Stimulated activated CD4-positive, alpha-beta T cell treated with anti-CD3 and anti-CD28 coated beads, Interleukin-1b, Interleukin-23, amount 100 ng/mL, for 24 hours (primary cell): ENCODE data around the gene GFOD1.

Experiments used
- DNase-seq, 4 experiments: peaks; one replicate each; pipeline ENCODE4 v3.0.0-alpha.2; 2020; ENCODE audit warnings: low read depth in 4 of 4, low spot score in 1 of 4

GFOD1 gene

GRCh38 chr6:13360671-13361540, 126.5 kb downstream of the GFOD1 start:
- DNase-seq, result no peak

- DNase-seq, result no peak
Measured at GRCh38 chr6:13359287-13359686, 128.1 kb downstream of the GFOD1 start.

GRCh38 chr6:13358511-13358910, 128.9 kb downstream of the GFOD1 start:
- no peak for DNase-seq

DNA sequence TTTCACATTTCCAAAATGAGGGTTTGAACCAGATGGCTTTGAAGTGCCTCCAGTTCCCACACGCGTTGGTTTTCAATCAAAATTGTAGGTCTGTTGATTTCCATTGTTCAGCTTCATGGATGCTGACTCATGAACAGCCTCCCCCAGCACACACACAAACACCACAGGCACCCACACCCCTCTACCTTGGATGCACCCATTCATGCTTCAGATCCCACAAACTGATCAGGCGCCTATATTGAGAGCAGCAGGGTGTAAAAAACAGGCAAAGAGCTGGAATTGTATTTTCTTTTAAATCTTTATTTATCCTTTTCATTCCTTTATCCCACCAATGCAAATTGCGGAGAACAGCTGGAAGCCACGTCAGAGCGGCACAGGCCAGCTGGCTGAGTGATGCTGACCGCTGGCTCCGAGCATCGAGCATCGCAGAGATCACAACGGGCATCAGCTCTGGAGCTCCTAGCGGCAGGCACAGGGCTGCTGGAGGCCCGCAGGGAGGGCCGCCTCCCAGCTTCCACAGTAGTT, 129.8 kb downstream of the GFOD1 start:
- DNase-seq, result no peak

GRCh38 chr6:13355999-13356785, 131.2 kb downstream of the GFOD1 start:
- peak in 1 of 4 experiments; percentile 16 for DNase-seq

GRCh38 chr6:13355043-13355945, 132.1 kb downstream of the GFOD1 start:
- no peak for DNase-seq

DNA sequence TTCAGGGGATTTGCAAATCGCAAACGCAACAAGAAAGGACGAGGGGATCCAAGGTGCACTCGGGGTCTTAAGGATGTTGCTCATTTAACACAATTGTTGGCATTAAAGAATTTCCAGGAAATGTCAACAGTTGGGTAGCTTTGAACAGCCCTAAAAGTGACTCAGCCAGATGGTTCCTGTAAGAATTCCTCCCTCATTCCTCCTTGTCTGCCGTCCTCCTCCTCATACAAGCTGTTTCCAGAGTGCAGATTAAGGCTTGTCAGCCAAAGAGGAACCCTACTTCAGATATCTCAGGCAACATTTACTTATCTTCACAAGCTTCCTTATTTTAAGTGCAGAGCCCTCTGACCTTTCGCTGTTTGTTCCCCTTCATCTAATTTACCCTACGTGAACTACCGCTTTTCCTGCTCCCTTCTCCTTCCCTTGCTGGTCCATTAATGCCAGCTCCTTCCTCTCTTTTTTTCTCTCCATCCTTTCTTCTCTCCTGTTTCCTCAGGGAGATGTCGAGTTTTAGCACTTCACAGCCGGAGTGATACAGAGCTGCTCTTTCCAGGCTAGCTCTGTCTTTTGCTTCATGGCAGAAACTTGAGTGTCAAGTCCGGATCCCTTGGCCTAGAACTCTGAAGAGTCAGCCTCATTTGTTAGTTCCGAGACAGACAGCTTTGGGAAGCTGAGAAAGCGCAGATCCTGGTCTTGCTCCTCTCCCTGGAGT, 132.9 kb downstream of the GFOD1 start:
- no peak for DNase-seq

DNA sequence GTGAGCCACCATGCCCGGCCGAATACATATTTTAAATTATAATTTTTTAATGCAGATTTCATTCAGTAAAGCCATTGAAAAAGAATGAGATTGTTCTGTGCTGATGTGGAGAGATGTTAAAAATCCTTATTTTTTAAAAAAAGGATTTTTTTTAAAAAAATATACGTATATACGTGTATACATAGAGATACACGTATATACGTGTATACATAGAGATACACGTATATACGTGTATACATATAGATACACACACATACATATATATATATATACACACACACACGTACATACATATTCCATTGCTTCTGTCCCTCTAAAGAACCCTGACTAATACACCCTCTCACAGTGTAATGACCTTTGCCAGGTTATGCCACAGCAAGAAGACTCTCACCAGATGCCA, 135.2 kb downstream of the GFOD1 start:
- DNase-seq, result no peak

DNA sequence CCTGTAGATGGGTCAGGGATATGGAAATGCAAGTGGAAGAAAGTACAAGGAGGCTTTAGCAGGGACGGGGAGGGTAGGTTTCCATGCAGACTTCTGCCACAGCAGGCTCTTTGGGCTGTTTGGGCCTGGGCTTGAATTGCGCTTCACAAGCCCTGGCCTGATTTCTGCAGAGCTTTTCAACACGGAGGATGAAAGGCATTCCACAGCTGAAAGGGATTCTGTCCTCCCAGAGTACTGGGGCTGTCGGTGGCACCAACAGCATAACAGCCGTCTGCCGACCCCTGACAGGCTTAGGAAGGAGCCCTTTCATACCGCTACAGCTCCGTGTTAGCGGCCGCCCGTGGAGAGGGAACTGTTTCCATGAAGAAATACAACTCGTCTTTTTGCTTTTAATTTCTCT, 136.1 kb downstream of the GFOD1 start:
- no peak for DNase-seq

DNA sequence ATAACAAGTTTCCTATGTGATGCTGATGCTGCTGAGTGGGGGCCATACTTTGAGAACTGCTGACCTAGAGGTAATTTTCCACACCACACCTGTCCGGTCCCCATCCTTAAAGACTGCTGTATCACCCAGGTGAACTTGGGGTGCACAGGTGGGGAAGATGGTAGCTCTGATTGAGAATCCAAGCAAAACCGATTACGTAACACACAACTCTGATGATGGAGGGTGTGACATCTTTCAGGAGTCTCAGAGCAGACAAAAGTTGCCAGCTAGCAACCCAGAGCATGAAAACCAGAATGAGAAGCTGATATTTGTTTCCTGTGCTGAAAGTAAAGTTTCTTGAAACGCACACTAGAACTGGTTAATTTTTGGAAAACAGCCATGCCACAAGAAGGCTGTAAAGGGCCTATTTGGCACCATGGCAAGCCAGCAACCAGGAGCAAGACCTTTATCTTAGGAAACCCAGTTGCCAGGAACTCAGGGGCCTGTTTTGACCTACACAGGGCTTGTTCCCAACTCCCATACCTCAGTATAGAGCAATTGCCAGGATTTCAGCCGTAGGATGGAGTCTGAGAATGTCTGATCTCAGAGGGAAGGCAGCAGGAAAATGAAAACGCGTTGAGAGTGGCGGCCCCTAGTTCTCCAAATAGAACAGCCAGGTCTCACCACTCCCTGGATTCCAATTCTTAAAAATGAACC, 137.4 kb downstream of the GFOD1 start:
- DNase-seq, result no peak

GRCh38 chr6:13348334-13349113, 138.9 kb downstream of the GFOD1 start:
- DNase-seq, result no peak

DNA sequence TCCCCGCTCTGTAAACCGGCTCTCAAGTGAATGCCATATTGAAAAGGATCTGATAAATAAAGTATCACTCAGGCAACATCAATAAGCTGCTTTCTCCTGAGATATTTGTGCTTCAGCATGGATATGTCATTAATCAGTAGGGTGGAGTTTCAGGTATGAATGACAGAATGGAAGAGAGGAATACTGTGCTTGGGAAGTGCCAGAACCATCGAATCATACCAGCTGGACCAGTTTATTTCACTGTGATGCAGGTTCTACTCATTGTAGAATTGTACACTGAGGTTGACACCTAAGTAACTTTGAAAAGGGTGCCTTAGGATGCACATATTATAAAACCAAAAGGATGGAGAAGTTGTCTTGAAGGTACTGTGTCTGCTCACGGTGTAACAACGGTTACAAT, 141.2 kb downstream of the GFOD1 start:
- no peak for DNase-seq

GRCh38 chr6:13342414-13343019, 144.9 kb downstream of the GFOD1 start:
- DNase-seq, result no peak

- no peak for DNase-seq
Measured at GRCh38 chr6:13339863-13340630, 147.4 kb downstream of the GFOD1 start.

DNA sequence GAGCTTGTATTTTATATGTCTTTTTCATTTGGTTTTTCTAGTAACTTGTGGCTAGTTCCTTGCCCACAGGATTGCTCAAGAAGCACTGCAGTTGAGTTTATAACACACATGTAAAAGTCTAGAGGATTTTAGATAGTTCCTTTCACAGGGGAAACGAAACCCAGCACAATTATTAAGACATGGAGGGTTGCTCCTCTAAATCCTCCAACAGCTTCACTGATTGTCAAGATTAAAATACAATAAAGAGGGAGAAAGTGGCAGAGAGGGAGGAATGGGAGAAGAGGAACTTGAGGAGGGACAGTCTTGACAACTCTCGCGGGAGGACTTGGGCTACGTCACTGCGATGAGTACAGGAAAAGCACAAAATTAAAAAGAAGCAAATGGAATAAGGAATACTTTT, 149.4 kb downstream of the GFOD1 start:
- DNase-seq, result no peak

- peak; percentile 57 to 76 (median 67) for DNase-seq
Measured at GRCh38 chr6:13336553-13336952, 150.8 kb downstream of the GFOD1 start.

DNA sequence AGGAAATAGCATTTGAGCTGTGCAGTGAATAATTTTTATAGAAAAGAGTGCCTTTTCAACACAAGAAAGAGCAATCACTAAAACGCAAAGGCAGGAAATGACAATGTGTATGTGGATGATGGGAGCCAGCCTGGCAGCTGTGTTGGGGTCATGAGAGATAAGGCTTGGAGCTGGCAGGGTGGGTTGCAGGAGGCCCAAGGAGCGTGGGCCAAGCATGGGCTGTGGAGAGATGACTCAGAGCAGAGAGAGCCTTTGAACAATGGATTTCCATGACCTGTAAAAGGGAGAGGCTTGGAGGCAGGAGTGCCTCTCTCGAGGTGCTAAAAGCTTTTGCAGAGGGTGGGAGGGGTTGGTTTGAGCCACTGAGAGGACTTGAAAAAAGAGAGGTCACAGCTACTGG, 152.4 kb downstream of the GFOD1 start:
- DNase-seq, result no peak

DNA sequence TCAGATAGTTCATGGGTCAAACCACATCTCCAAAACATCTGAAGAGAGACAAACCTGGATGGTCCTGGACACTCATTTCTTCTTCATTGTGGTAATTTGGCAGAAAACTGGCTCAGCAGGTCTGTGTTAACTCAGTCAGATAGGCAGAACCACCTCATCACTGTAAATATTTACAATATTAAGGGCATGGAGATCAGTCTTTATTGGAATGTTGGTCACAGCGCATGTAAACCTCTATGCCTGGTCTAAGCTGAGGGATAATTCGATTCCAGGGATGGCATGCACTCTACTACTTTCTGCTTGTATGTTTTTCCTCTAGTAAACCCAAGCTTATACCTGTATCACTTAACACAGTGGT, 155.1 kb downstream of the GFOD1 start:
- DNase-seq, result no peak
